GM21526 (cell line): ENCODE data around the gene PTPN14.
"Not testable (repeated sequence)": the region's sequence is repeated elsewhere in the genome, so short reads cannot be mapped to it uniquely, and the experiment has no call there.

Source experiments
- ATAC-seq: cut with Tn5 transposase; IDR thresholded peaks from one replicate; pipeline ENCODE4 v1.9.1; 2021; ENCODE audit warnings: moderate library complexity; ENCODE audit not compliant: unreplicated experiment, low FRiP score

PTPN14 gene

GRCh38 chr1:214481983-214482634 lies 69.3 kb downstream of the PTPN14 start:
- not testable (repeated sequence) for ATAC-seq

GRCh38 chr1:214476986-214477870 lies 74.2 kb downstream of the PTPN14 start:
- ATAC-seq: no peak

GRCh38 chr1:214476229-214476985 lies 75.0 kb downstream of the PTPN14 start:
- no peak for ATAC-seq

GRCh38 chr1:214475746-214476145 lies 75.7 kb downstream of the PTPN14 start:
- no peak for ATAC-seq

GRCh38 chr1:214475331-214475730 lies 76.1 kb downstream of the PTPN14 start:
- no peak for ATAC-seq

- no peak for ATAC-seq
Measured at GRCh38 chr1:214474467-214474866, 76.9 kb downstream of the PTPN14 start.

GRCh38 chr1:214473862-214474261 lies 77.5 kb downstream of the PTPN14 start:
- no peak for ATAC-seq

GRCh38 chr1:214473387-214473786 lies 78.0 kb downstream of the PTPN14 start:
- ATAC-seq: no peak

- ATAC-seq: no peak
Measured at GRCh38 chr1:214472364-214472763, 79.0 kb downstream of the PTPN14 start.

- ATAC-seq: no peak
Measured at GRCh38 chr1:214471458-214471857, 79.9 kb downstream of the PTPN14 start.

- no peak for ATAC-seq
Measured at GRCh38 chr1:214470132-214470531, 81.3 kb downstream of the PTPN14 start.

- no peak for ATAC-seq
Measured at GRCh38 chr1:214469290-214469689, 82.1 kb downstream of the PTPN14 start.

- ATAC-seq: no peak
Measured at GRCh38 chr1:214467078-214467585, 84.3 kb downstream of the PTPN14 start.

- no peak for ATAC-seq
Measured at GRCh38 chr1:214466403-214467077, 84.9 kb downstream of the PTPN14 start.

- no peak for ATAC-seq
Measured at GRCh38 chr1:214464445-214465287, 86.7 kb downstream of the PTPN14 start.

- no peak for ATAC-seq
Measured at GRCh38 chr1:214463596-214463995, 87.8 kb downstream of the PTPN14 start.

GRCh38 chr1:214462882-214463281 lies 88.5 kb downstream of the PTPN14 start:
- no peak for ATAC-seq

- no peak for ATAC-seq
Measured at GRCh38 chr1:214461305-214461704, 90.1 kb downstream of the PTPN14 start.

GRCh38 chr1:214460304-214460916 lies 91.0 kb downstream of the PTPN14 start:
- no peak for ATAC-seq
